Thoracic aorta (tissue), 2 donors: Measurements from ENCODE around the gene WHRN. TPM values are rescaled to one million over a fixed set of nuclear protein-coding genes. Genes with fewer than 3 reads are reported as not detected.

Source experiments
- ATAC-seq: fragments of 150-250 bp; one replicate; pipeline ENCODE4 v1.8.0; 2017; ENCODE audit warnings: low read depth; ENCODE audit not compliant: insufficient number of reproducible peaks, low FRiP score
- DNase-seq: peaks from one replicate; pipeline ENCODE4 v3.0.0-alpha.2; 2020; ENCODE audit warnings: low spot score
- H3K27ac ChIP-seq, 2 donors: fragments of 200-600 bp; sonication (generic); 1 replicate in 1 of 2; 2 replicates in 1 of 2; pipeline ENCODE4 v1.5.1; 2016; ENCODE audit warnings: mild to moderate bottlenecking in 2 of 2, moderate library complexity in 2 of 2
- H3K27me3 ChIP-seq: fragments of 200-600 bp; sonication (generic); replicated peaks from 2 replicates; pipeline ENCODE4 v1.6.0; 2016; ENCODE audit warnings: mild to moderate bottlenecking; ENCODE audit not compliant: insufficient read depth
- H3K36me3 ChIP-seq: fragments of 200-600 bp; sonication (generic); one replicate; pipeline ENCODE4 v1.5.1; 2016
- H3K4me1 ChIP-seq, 2 donors: fragments of 200-600 bp; sonication (generic); 1 replicate in 1 of 2; 2 replicates in 1 of 2; pipeline versions ENCODE4 v1.5.1 to v1.6.0; 2016; ENCODE audit warnings: low read depth in 2 of 2, mild to moderate bottlenecking in 1 of 2; ENCODE audit not compliant: control insufficient read depth in 1 of 2
- H3K4me3 ChIP-seq: fragments of 200-600 bp; sonication (generic); 2 replicates; pipeline ENCODE4 v1.5.1; 2016; ENCODE audit warnings: mild to moderate bottlenecking
- H3K9me3 ChIP-seq: fragments of 200-600 bp; sonication (generic); 2 replicates; pipeline ENCODE4 v1.5.1; 2016
- CTCF ChIP-seq: fragments of 200-600 bp; sonication (generic); IDR thresholded peaks from one replicate; pipeline ENCODE4 v1.5.1; 2019; ENCODE audit warnings: antibody characterized with exemption
- total RNA-seq, 2 donors: library from RNA; depleted of rRNA; stranded (reverse); fragments of >200 nt; gene quantifications; one replicate each; pipeline versions ENCODE4 v1.1.0 to v1.2.3, GENCODE V29; 2016

WHRN gene
- total RNA-seq, 2 donors from 2014 or later, result 4.1 to 5.1 TPM

GRCh38 chr9:114437401-114437893 lies 67.8 kb downstream of the WHRN start:
- TF ChIP-seq CTCF, result no peak
- H3K4me1 ChIP-seq, result no peaks in the 10 kb centered on the region
- no peaks in the 10 kb centered on the region for H3K27me3 ChIP-seq
- H3K36me3 ChIP-seq, result no peaks in the 10 kb centered on the region
- DNase-seq (no peak), ATAC-seq (no peak)
- no peaks in the 10 kb centered on the region for H3K9me3 ChIP-seq
- no peak overlapping the region for H3K27ac ChIP-seq
- H3K4me3 ChIP-seq, result no peak overlapping the region

- no peak overlapping the region for H3K4me3 ChIP-seq
- no peaks in the 10 kb centered on the region for H3K4me1 ChIP-seq
- H3K27me3 ChIP-seq, result no peaks in the 10 kb centered on the region
- no peak overlapping the region for H3K27ac ChIP-seq
- no peaks in the 10 kb centered on the region for H3K9me3 ChIP-seq
- no peak for DNase-seq
- TF ChIP-seq CTCF, result no peak
- no peak for ATAC-seq
- H3K36me3 ChIP-seq, result no peaks in the 10 kb centered on the region
Observed at GRCh38 chr9:114434878-114435311, 70.4 kb downstream of the WHRN start.

DNA sequence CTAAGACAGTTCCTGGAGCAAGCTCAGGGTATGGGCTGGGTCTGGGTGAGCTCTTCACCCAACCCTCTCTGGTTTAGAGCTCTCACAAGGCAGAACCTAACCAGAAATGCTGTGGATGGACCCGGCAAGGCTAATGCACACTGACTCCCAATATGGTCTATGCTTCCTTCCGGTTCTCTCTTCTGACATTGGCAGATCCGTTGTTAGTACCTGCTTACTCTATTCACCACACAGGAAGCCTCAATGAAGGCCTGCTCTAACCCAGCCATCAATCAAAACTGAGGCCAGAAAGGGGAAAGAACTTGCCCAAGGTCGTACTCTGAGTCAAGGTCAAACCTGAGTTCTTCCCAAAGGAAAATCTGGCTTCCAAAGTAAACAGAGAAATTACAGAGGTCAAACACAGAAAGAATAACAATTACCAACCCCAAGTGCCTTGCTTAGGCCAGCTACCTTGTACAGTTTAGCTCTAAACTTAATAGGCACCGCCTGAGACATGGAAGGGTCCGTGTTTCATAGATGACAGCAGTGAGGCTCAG lies 71.5 kb downstream of the WHRN start:
- H3K27me3 ChIP-seq, result no peaks in the 10 kb centered on the region
- H3K4me1 ChIP-seq, result no peaks in the 10 kb centered on the region
- H3K27ac ChIP-seq, result no peak overlapping the region
- no peaks in the 10 kb centered on the region for H3K9me3 ChIP-seq
- H3K4me3 ChIP-seq, result no peak overlapping the region
- ATAC-seq (no peak), DNase-seq (no peak)
- H3K36me3 ChIP-seq, result no peaks in the 10 kb centered on the region
- TF ChIP-seq CTCF, result no peak

DNA sequence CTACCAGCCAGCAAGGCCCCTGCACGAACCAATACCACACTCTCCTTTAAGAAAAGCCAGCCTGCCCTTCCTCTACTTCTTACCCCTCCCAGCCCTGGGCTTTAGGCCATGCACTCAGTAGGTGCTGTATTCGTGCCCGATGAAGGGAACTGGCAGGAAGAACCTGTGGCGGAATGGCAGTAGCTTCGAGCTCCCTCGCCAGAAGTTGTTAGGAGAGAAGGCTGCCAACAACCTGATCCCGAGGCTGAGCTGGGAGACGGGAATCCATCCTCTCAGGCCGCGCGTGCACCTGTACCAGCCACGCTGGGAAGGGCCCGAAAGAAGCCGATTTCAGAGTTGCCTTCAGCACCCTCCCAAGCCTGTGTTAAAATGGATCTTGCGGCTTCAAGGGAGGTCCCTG lies 72.2 kb downstream of the WHRN start:
- ATAC-seq, result no peak
- TF ChIP-seq CTCF, result no peak
- no peak overlapping the region for H3K27ac ChIP-seq
- DNase-seq, result no peak
- no peaks in the 10 kb centered on the region for H3K36me3 ChIP-seq
- no peaks in the 10 kb centered on the region for H3K27me3 ChIP-seq
- H3K4me1 ChIP-seq, result no peaks in the 10 kb centered on the region
- no peaks in the 10 kb centered on the region for H3K9me3 ChIP-seq
- no peak overlapping the region for H3K4me3 ChIP-seq

GRCh38 chr9:114432323-114433067 lies 72.8 kb downstream of the WHRN start:
- Histone ChIP-seq H3K9me3 (no peaks in the 10 kb centered on the region), H3K4me1 (no peaks in the 10 kb centered on the region), H3K27me3 (no peaks in the 10 kb centered on the region), H3K27ac (no peak overlapping the region), H3K4me3 (no peak overlapping the region), H3K36me3 (no peaks in the 10 kb centered on the region)
- TF ChIP-seq CTCF, result no peak
- DNase-seq, result no peak
- no peak for ATAC-seq
